SK-N-SH treated with all-trans-retinoic acid at 6 μM for 48 hours (cell line): ENCODE data around the gene TBL1XR1.
A peak's percentile ranks its signal among the peaks of the same experiment; 100 is the strongest.

Experiments
- ATAC-seq: fragments of 200-7000 bp; cut with Tn5 transposase; 3 replicates; pipeline ENCODE4 v1.9.1; 2020; ENCODE audit warnings: mild to moderate bottlenecking, moderate library complexity
- BACH2 ChIP-seq: fragments of 250-450 bp; sonication (Bioruptor Pico); IDR thresholded peaks from 2 replicates; pipeline ENCODE4 v1.9.0; 2021; ENCODE audit warnings: mild to moderate bottlenecking, borderline replicate concordance
- CSDC2 ChIP-seq: fragments of 250-450 bp; sonication (Bioruptor Pico); IDR thresholded peaks from 2 replicates; pipeline ENCODE4 v1.5.0; 2020; ENCODE audit warnings: mild to moderate bottlenecking, moderate library complexity
- ESRRG ChIP-seq: fragments of 250-450 bp; sonication (Bioruptor Pico); IDR thresholded peaks from 2 replicates; pipeline ENCODE4 v1.6.1; 2021; ENCODE audit warnings: mild to moderate bottlenecking
- GLIS3 ChIP-seq: fragments of 250-450 bp; sonication (Bioruptor Pico); IDR thresholded peaks from 2 replicates; pipeline ENCODE4 v1.5.0; 2020; ENCODE audit warnings: mild to moderate bottlenecking, moderate library complexity
- ISL1 ChIP-seq: fragments of 250-450 bp; sonication (Bioruptor Pico); IDR thresholded peaks from 2 replicates; pipeline ENCODE4 v2.1.2; 2022; ENCODE audit warnings: mild to moderate bottlenecking, moderate library complexity
- OSR1 ChIP-seq: fragments of 250-450 bp; sonication (Bioruptor Pico); IDR thresholded peaks from 2 replicates; pipeline ENCODE4 v1.8.0; 2022; ENCODE audit warnings: moderate library complexity, mild to moderate bottlenecking, inconsistent platforms
- PPARA ChIP-seq: fragments of 250-450 bp; sonication (Bioruptor Pico); IDR thresholded peaks from 2 replicates; pipeline ENCODE4 v1.5.0; 2020; ENCODE audit warnings: mild to moderate bottlenecking, borderline replicate concordance
- SNAI2 ChIP-seq: fragments of 250-450 bp; sonication (Bioruptor Pico); IDR thresholded peaks from 2 replicates; pipeline ENCODE4 v1.5.0; 2020; ENCODE audit warnings: mild to moderate bottlenecking, moderate library complexity
- ZC3H10 ChIP-seq: fragments of 250-450 bp; sonication (Bioruptor Pico); IDR thresholded peaks from 2 replicates; pipeline ENCODE4 v1.5.1; 2021; ENCODE audit warnings: mild to moderate bottlenecking, moderate library complexity
- ZFP3 ChIP-seq: fragments of 250-450 bp; sonication (Bioruptor Pico); IDR thresholded peaks from 2 replicates; pipeline ENCODE4 v1.5.0; 2020; ENCODE audit warnings: mild to moderate bottlenecking, moderate library complexity
- ZFP30 ChIP-seq: fragments of 450-650 bp; formaldehyde crosslinking; IDR thresholded peaks from 2 replicates; pipeline ENCODE4 v1.5.0; 2022; ENCODE audit warnings: mild to moderate bottlenecking, moderate library complexity
- ZNF565 ChIP-seq: fragments of 450-650 bp; formaldehyde crosslinking; conservative IDR thresholded peaks from 2 replicates; pipeline ENCODE4 v1.5.0; 2020; ENCODE audit warnings: low read depth, mild to moderate bottlenecking, moderate library complexity
- ZNF70 ChIP-seq: fragments of 450-650 bp; formaldehyde crosslinking; IDR thresholded peaks from 2 replicates; pipeline ENCODE4 v1.5.0; 2020; ENCODE audit warnings: mild to moderate bottlenecking, moderate library complexity
- ZNF8 ChIP-seq: fragments of 450-650 bp; formaldehyde crosslinking; IDR thresholded peaks from 2 replicates; pipeline ENCODE4 v1.5.0; 2020; ENCODE audit warnings: mild to moderate bottlenecking, moderate library complexity
- TF ChIP-seq, protein P1 (sequence below): fragments of 250-450 bp; sonication (Bioruptor Pico); IDR thresholded peaks from 2 replicates; pipeline ENCODE4 v1.8.0; 2020; ENCODE audit warnings: mild to moderate bottlenecking, moderate library complexity, borderline replicate concordance
- TF ChIP-seq, protein P2 (sequence below): fragments of 250-450 bp; sonication (Bioruptor Pico); IDR thresholded peaks from 2 replicates; pipeline ENCODE4 v1.8.0; 2021; ENCODE audit warnings: low read depth, mild to moderate bottlenecking, moderate library complexity, borderline replicate concordance
- TF ChIP-seq, protein P3 (sequence below): fragments of 250-450 bp; sonication (Bioruptor Pico); IDR thresholded peaks from 2 replicates; pipeline ENCODE4 v1.5.1; 2021; ENCODE audit warnings: mild to moderate bottlenecking, moderate library complexity
- TF ChIP-seq, protein P4 (sequence below): fragments of 250-450 bp; sonication (Bioruptor Pico); IDR thresholded peaks from 2 replicates; pipeline ENCODE4 v1.5.1; 2020; ENCODE audit warnings: low read depth, mild to moderate bottlenecking, moderate library complexity

TBL1XR1 gene

DNA sequence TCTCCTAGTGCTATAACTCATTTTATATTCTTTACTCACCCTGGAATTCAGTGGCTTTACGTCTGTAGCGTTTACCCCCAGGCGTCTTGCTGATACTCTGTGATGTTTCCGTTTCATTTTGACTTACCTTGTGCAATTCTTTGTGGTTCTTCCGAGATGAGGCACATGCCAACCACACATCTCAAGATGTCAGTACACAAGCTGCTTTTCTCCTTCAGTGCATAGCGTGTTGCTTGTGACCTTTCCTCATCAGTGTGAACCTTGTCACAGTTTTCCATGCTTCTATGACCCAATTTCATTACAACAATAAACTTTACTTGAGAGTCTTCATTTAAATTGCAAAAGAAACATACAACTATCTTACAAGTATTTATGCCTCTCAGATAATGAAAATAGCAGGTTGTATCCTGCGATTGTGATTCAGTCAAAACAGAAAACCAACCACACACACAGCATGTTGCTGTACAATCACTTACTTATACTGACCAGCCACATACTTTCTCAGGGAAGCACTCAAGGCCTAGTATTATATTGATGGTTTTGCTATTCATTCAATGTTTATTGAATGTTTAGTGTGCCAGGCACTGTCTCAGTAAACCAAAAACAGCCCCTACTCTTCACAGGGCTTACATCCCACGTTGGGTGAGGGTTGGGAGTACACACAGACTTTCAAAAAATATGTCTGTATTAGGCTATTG lies 4.6 kb upstream of the TBL1XR1 start:
- TF ChIP-seq, protein P1, sequence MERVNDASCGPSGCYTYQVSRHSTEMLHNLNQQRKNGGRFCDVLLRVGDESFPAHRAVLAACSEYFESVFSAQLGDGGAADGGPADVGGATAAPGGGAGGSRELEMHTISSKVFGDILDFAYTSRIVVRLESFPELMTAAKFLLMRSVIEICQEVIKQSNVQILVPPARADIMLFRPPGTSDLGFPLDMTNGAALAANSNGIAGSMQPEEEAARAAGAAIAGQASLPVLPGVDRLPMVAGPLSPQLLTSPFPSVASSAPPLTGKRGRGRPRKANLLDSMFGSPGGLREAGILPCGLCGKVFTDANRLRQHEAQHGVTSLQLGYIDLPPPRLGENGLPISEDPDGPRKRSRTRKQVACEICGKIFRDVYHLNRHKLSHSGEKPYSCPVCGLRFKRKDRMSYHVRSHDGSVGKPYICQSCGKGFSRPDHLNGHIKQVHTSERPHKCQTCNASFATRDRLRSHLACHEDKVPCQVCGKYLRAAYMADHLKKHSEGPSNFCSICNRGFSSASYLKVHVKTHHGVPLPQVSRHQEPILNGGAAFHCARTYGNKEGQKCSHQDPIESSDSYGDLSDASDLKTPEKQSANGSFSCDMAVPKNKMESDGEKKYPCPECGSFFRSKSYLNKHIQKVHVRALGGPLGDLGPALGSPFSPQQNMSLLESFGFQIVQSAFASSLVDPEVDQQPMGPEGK (CRISPR knock-in tag): no peak
- TF ChIP-seq ZFP3 (CRISPR knock-in tag) (no peak), SNAI2 (CRISPR knock-in tag) (no peak), ESRRG (CRISPR knock-in tag) (no peak), GLIS3 (no peak), ZC3H10 (CRISPR knock-in tag) (no peak), OSR1 (CRISPR knock-in tag) (no peak), PPARA (CRISPR knock-in tag) (no peak), ISL1 (CRISPR knock-in tag) (no peak), ZFP30 (CRISPR knock-in tag) (no peak), ZNF8 (CRISPR knock-in tag) (no peak)
- TF ChIP-seq, protein P2, sequence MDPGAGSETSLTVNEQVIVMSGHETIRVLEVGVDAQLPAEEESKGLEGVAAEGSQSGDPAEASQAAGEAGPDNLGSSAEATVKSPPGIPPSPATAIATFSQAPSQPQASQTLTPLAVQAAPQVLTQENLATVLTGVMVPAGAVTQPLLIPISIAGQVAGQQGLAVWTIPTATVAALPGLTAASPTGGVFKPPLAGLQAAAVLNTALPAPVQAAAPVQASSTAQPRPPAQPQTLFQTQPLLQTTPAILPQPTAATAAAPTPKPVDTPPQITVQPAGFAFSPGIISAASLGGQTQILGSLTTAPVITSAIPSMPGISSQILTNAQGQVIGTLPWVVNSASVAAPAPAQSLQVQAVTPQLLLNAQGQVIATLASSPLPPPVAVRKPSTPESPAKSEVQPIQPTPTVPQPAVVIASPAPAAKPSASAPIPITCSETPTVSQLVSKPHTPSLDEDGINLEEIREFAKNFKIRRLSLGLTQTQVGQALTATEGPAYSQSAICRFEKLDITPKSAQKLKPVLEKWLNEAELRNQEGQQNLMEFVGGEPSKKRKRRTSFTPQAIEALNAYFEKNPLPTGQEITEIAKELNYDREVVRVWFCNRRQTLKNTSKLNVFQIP: no peak
- TF ChIP-seq, protein P3, sequence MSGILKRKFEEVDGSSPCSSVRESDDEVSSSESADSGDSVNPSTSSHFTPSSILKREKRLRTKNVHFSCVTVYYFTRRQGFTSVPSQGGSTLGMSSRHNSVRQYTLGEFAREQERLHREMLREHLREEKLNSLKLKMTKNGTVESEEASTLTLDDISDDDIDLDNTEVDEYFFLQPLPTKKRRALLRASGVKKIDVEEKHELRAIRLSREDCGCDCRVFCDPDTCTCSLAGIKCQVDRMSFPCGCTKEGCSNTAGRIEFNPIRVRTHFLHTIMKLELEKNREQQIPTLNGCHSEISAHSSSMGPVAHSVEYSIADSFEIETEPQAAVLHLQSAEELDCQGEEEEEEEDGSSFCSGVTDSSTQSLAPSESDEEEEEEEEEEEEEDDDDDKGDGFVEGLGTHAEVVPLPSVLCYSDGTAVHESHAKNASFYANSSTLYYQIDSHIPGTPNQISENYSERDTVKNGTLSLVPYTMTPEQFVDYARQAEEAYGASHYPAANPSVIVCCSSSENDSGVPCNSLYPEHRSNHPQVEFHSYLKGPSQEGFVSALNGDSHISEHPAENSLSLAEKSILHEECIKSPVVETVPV: no peak
- TF ChIP-seq, all 23 proteins: peak for 0
- ATAC-seq: no peak

DNA sequence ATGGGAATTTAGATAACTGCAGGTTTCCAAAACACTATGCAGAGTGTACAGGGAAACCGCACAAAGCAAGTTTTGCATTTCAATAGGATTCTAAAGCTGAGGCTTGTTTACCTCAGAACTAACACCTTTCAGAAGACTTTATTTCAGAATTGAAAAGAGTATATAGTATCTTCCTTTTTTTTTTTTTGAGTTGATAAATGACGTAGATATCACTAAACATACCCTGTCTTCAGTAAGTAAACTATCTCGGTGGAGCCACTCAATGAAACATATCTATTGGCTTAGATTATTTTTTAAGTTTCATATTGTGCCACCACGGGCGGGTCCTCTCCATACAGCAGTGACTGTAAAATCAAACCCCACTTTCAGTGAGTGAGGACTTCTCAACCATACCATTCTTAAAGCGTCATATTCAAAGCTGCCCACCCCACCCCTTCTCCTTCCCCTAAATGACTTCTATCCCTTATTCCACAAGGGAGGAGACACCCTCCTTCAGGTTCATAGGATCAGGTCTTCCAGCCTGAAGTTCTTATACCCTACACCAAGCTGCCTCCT lies 2.0 kb upstream of the TBL1XR1 start:
- no peak for ATAC-seq
- no peak for TF ChIP-seq ZNF565
- TF ChIP-seq, protein P2: no peak
- no peak for TF ChIP-seq BACH2 (CRISPR knock-in tag)
- no peak for TF ChIP-seq CSDC2 (CRISPR knock-in tag)
- TF ChIP-seq SNAI2 (CRISPR knock-in tag): no peak
- TF ChIP-seq GLIS3: no peak
- TF ChIP-seq ZFP30 (CRISPR knock-in tag): no peak
- TF ChIP-seq ZNF70 (CRISPR knock-in tag): no peak

DNA sequence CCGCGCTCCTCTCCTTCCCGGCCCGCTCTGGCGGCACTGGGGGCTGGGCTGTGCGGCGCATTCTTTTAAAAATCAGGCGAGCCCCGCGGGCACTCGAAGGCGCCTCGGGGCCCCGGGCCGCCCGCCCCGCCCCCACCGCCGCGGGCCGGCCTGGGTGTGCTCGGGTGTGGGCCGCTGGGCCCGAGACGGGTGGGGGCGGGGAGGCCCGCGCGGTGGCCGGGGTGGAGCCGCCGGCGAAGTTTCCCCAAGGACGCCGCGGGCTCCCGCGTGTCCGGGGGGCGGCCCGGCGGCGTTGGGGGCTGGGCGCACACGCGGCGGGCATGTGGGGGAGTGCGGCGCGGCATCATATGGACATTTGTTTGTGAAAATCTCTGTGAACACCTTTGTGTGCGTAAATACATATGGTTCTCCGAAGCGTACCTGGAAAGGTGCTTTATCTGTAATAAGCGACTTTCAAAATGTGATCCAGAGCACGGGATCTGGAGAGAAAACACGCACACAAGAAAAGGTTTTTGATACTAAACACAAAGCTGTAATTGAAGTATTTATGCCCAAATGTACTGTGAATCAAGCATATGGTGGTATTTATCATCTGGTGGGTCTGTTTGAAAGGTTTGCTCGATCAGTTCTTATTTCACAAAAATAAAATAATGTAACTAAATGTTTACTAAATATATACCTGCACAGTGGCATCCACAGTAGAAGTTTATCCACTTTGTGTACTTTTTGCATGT lies 612 bp upstream of the TBL1XR1 start:
- peak; percentile 41 for ATAC-seq

More for the DNA sequence above, 612 bp upstream of the TBL1XR1 start:
- TF ChIP-seq ISL1 (CRISPR knock-in tag): no peak
- no peak for TF ChIP-seq OSR1 (CRISPR knock-in tag)
- TF ChIP-seq, protein P4, sequence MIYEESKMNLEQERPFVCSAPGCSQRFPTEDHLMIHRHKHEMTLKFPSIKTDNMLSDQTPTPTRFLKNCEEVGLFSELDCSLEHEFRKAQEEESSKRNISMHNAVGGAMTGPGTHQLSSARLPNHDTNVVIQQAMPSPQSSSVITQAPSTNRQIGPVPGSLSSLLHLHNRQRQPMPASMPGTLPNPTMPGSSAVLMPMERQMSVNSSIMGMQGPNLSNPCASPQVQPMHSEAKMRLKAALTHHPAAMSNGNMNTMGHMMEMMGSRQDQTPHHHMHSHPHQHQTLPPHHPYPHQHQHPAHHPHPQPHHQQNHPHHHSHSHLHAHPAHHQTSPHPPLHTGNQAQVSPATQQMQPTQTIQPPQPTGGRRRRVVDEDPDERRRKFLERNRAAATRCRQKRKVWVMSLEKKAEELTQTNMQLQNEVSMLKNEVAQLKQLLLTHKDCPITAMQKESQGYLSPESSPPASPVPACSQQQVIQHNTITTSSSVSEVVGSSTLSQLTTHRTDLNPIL (CRISPR knock-in tag): no peak
- TF ChIP-seq, protein P2: no peak
